GM23338 (cell line): Measurements from ENCODE around the gene TCN1. TPM values are rescaled to one million over a fixed set of nuclear protein-coding genes. Genes with fewer than 3 reads are reported as not detected.

Source experiments
- ATAC-seq: fragments of 200-7000 bp; cut with Tn5 transposase; 3 replicates; pipeline ENCODE4 v1.9.1; 2020
- DNase-seq: peaks from one replicate; pipeline ENCODE4 v3.0.0-alpha.2; 2015; ENCODE audit warnings: low spot score
- H2AFZ ChIP-seq: fragments of 200-600 bp; sonication (generic); 2 replicates; pipeline ENCODE4 v1.8.0; 2016; ENCODE audit warnings: antibody characterized with exemption, mild to moderate bottlenecking, moderate library complexity
- H3F3A ChIP-seq: fragments of 200-600 bp; sonication (generic); replicated peaks from 2 replicates; pipeline ENCODE4 v1.8.0; 2017; ENCODE audit warnings: antibody characterized with exemption, mixed run types, low read depth
- H3K27ac ChIP-seq: fragments of 200-600 bp; sonication (generic); 2 replicates; pipeline ENCODE4 v1.6.1; 2016; ENCODE audit warnings: low read depth
- H3K27me3 ChIP-seq: fragments of 200-600 bp; sonication (generic); 2 replicates; pipeline ENCODE4 v1.8.0; 2016; ENCODE audit warnings: mild to moderate bottlenecking, mixed run types, moderate library complexity; ENCODE audit not compliant: insufficient read depth
- H3K36me3 ChIP-seq: fragments of 200-600 bp; sonication (generic); 2 replicates; pipeline ENCODE4 v1.8.0; 2016; ENCODE audit warnings: mild to moderate bottlenecking; ENCODE audit not compliant: insufficient read depth
- H3K4me1 ChIP-seq: fragments of 200-600 bp; sonication (generic); 2 replicates; pipeline ENCODE4 v1.8.0; 2016; ENCODE audit warnings: mild to moderate bottlenecking, moderate library complexity; ENCODE audit not compliant: insufficient read depth
- H3K4me2 ChIP-seq: fragments of 200-600 bp; sonication (generic); 2 replicates; pipeline ENCODE4 v1.7.1; 2017; ENCODE audit warnings: mixed run types
- H3K4me3 ChIP-seq: fragments of 200-600 bp; sonication (generic); 2 replicates; pipeline ENCODE4 v1.6.1; 2016; ENCODE audit warnings: mixed run types
- H3K79me2 ChIP-seq: fragments of 200-600 bp; sonication (generic); replicated peaks from 2 replicates; pipeline ENCODE4 v1.8.0; 2017; ENCODE audit warnings: mild to moderate bottlenecking; ENCODE audit not compliant: insufficient read depth
- H3K9me2 ChIP-seq: fragments of 200-600 bp; sonication (generic); 2 replicates; pipeline ENCODE4 v1.8.0; 2017; ENCODE audit not compliant: insufficient read depth
- H4K20me1 ChIP-seq: fragments of 200-600 bp; sonication (generic); replicated peaks from 2 replicates; pipeline ENCODE4 v1.8.0; 2017; ENCODE audit warnings: mild to moderate bottlenecking; ENCODE audit not compliant: insufficient read depth
- H3K27ac Mint-ChIP-seq: 2 replicates; pipeline ENCODE4 v1.8.0; 2020; ENCODE audit warnings: inconsistent platforms, mild to moderate bottlenecking, moderate library complexity, mixed read lengths
- H3K27me3 Mint-ChIP-seq: 3 replicates; pipeline ENCODE4 v1.8.0; 2022; ENCODE audit warnings: low read depth, mild to moderate bottlenecking, moderate library complexity, mixed read lengths, inconsistent platforms; ENCODE audit not compliant: insufficient read depth, poor library complexity
- H3K36me3 Mint-ChIP-seq: 3 replicates; pipeline ENCODE4 v1.8.0; 2021; ENCODE audit warnings: low read depth, mild to moderate bottlenecking, inconsistent platforms, moderate library complexity, mixed read lengths
- H3K4me1 Mint-ChIP-seq: 3 replicates; pipeline ENCODE4 v1.8.0; 2020; ENCODE audit warnings: mild to moderate bottlenecking, inconsistent platforms, mixed read lengths
- H3K4me3 Mint-ChIP-seq: 3 replicates; pipeline ENCODE4 v1.8.0; 2021; ENCODE audit warnings: moderate library complexity, mild to moderate bottlenecking, inconsistent platforms, mixed read lengths
- H3K9me3 Mint-ChIP-seq: 3 replicates; pipeline ENCODE4 v1.8.0; 2020; ENCODE audit warnings: moderate library complexity, mild to moderate bottlenecking, inconsistent platforms, mixed read lengths
- CREB1 ChIP-seq: fragments of 250-450 bp; sonication (Bioruptor Pico); IDR thresholded peaks from 2 replicates; pipeline ENCODE4 v1.5.0; 2020; ENCODE audit warnings: low read depth, mild to moderate bottlenecking, moderate library complexity
- CTCF ChIP-seq, 2 experiments: fragments of 200-600 bp in 1 of 2; sonication (generic) in 1 of 2; conservative IDR thresholded peaks; 2 replicates each; pipeline versions ENCODE4 v1.5.1 to v1.6.1; 2016 to 2017; ENCODE audit warnings: antibody characterized with exemption in 2 of 2, low read depth in 2 of 2, mild to moderate bottlenecking in 2 of 2, moderate library complexity in 1 of 2
- ETS1 ChIP-seq: IDR thresholded peaks from 2 replicates; pipeline ENCODE4 v1.6.1; 2016; ENCODE audit warnings: antibody characterized with exemption
- EZH2 ChIP-seq: fragments of 200-600 bp; sonication (generic); IDR thresholded peaks from one replicate; pipeline ENCODE4 v1.8.0; 2017; ENCODE audit warnings: antibody characterized with exemption, mild to moderate bottlenecking, low read depth; ENCODE audit not compliant: unreplicated experiment
- EZH2phosphoT487 ChIP-seq: fragments of 200-600 bp; sonication (generic); IDR thresholded peaks from one replicate; pipeline ENCODE4 v1.8.1; 2018; ENCODE audit warnings: antibody characterized with exemption; ENCODE audit not compliant: unreplicated experiment
- JUNB ChIP-seq: IDR thresholded peaks from one replicate; pipeline ENCODE4 v1.6.1; 2016; ENCODE audit warnings: antibody characterized with exemption; ENCODE audit not compliant: unreplicated experiment
- NANOG ChIP-seq: IDR thresholded peaks from 2 replicates; pipeline ENCODE4 v1.6.1; 2016; ENCODE audit warnings: antibody characterized with exemption, borderline replicate concordance
- POLR2AphosphoS5 ChIP-seq: IDR thresholded peaks from 2 replicates; pipeline ENCODE4 v1.6.1; 2016; ENCODE audit warnings: antibody characterized with exemption, low read depth
- REST ChIP-seq: IDR thresholded peaks from one replicate; pipeline ENCODE4 v1.6.1; 2018; ENCODE audit warnings: antibody characterized with exemption; ENCODE audit not compliant: unreplicated experiment
- ZNF114 ChIP-seq: fragments of 250-450 bp; sonication (Bioruptor Pico); IDR thresholded peaks from 2 replicates; pipeline ENCODE4 v1.5.0; 2020; ENCODE audit warnings: mild to moderate bottlenecking, moderate library complexity
- polyA plus RNA-seq: library from polyadenylated mRNA; unstranded; fragments of >200 nt; fragmentation: Nextera tagmentation; extraction: Ambion mirVana; gene quantifications from 2 replicates; pipeline ENCODE4 v1.2.1, GENCODE V29; 2016
- total RNA-seq: library from RNA; depleted of rRNA; stranded (reverse); fragments of >200 nt; shearing (Covaris generic); gene quantifications from 2 replicates; pipeline ENCODE4 v1.2.3, GENCODE V29; 2014

Gene TCN1
- total and polyA plus RNA-seq, 2 experiments from 2014 or later = not detected

GRCh38 chr11:59865031-59865430 lies 1.3 kb downstream of the TCN1 start:
- no peaks in the 10 kb centered on the region for H4K20me1 ChIP-seq
- no peaks in the 10 kb centered on the region for H3K4me1 ChIP-seq
- Mint-ChIP-seq H3K27me3 (no peaks in the 10 kb centered on the region), H3K4me3 (no peak overlapping the region), H3K4me1 (no peaks in the 10 kb centered on the region), H3K27ac (no peak overlapping the region), H3K9me3 (no peaks in the 10 kb centered on the region), H3K36me3 (peaks cover 2% of the 10 kb centered on the region; the same call in 1 of the 3 replicates)
- no peak for DNase-seq
- H3K79me2 ChIP-seq = no peaks in the 10 kb centered on the region
- no peak overlapping the region for H2AFZ ChIP-seq
- no peak for TF ChIP-seq POLR2AphosphoS5
- no peak for TF ChIP-seq EZH2phosphoT487
- TF ChIP-seq JUNB = no peak
- TF ChIP-seq ETS1 = no peak
- TF ChIP-seq REST = no peak
- no peak for TF ChIP-seq NANOG
- no peak for TF ChIP-seq CTCF (conservative IDR thresholded peaks at IDR 0.05; ENCODE audit: low read depth in 2 of 2)
- no peak overlapping the region for H3K4me3 ChIP-seq
- no peaks in the 10 kb centered on the region for H3K27me3 ChIP-seq
- H3K9me2 ChIP-seq = peaks cover 2% of the 10 kb centered on the region; the same call in 1 of the 2 replicates
- no peak for ATAC-seq
- H3K36me3 ChIP-seq = no peaks in the 10 kb centered on the region
- no peaks in the 10 kb centered on the region for H3F3A ChIP-seq
- no peak overlapping the region for H3K4me2 ChIP-seq
- no peak overlapping the region for H3K27ac ChIP-seq

GRCh38 chr11:59862252-59862651 lies 4.0 kb downstream of the TCN1 start:
- Histone ChIP-seq H3K4me3 (no peak overlapping the region), H3K9me2 (peaks cover 2% of the 10 kb centered on the region; the same call in 1 of the 2 replicates), H3K27me3 (no peaks in the 10 kb centered on the region), H3K79me2 (no peaks in the 10 kb centered on the region), H2AFZ (no peak overlapping the region), H3K4me1 (peaks cover 9% of the 10 kb centered on the region; the same call in 1 of the 2 replicates), H3K4me2 (no peak overlapping the region), H3K27ac (no peak overlapping the region), H3K36me3 (no peaks in the 10 kb centered on the region), H4K20me1 (no peaks in the 10 kb centered on the region), H3F3A (no peaks in the 10 kb centered on the region)
- Mint-ChIP-seq H3K36me3 (no peaks in the 10 kb centered on the region), H3K4me3 (no peak overlapping the region), H3K9me3 (no peaks in the 10 kb centered on the region), H3K27ac (no peak overlapping the region), H3K4me1 (peaks cover 9% of the 10 kb centered on the region), H3K27me3 (no peaks in the 10 kb centered on the region)
- ATAC-seq (no peak), DNase-seq (no peak)
- no peak for TF ChIP-seq REST
- TF ChIP-seq POLR2AphosphoS5 = no peak
- no peak for TF ChIP-seq ETS1
- TF ChIP-seq CTCF (conservative IDR thresholded peaks at IDR 0.05; ENCODE audit: low read depth in 2 of 2) = no peak
- no peak for TF ChIP-seq CREB1 (CRISPR knock-in tag)
- TF ChIP-seq ZNF114 (CRISPR knock-in tag) = no peak
- TF ChIP-seq EZH2 = no peak
